Kidney glomerular epithelial cell (primary cell): ENCODE measurements around the gene TAC1.
"Not testable (repeated sequence)": the region's sequence is repeated elsewhere in the genome, so short reads cannot be mapped to it uniquely, and the experiment has no call there.

ENCODE experiments used
- DNase-seq: peaks from one replicate; lab custom pipeline; 2025; lab: John Stamatoyannopoulos, UW

Gene TAC1

DNA sequence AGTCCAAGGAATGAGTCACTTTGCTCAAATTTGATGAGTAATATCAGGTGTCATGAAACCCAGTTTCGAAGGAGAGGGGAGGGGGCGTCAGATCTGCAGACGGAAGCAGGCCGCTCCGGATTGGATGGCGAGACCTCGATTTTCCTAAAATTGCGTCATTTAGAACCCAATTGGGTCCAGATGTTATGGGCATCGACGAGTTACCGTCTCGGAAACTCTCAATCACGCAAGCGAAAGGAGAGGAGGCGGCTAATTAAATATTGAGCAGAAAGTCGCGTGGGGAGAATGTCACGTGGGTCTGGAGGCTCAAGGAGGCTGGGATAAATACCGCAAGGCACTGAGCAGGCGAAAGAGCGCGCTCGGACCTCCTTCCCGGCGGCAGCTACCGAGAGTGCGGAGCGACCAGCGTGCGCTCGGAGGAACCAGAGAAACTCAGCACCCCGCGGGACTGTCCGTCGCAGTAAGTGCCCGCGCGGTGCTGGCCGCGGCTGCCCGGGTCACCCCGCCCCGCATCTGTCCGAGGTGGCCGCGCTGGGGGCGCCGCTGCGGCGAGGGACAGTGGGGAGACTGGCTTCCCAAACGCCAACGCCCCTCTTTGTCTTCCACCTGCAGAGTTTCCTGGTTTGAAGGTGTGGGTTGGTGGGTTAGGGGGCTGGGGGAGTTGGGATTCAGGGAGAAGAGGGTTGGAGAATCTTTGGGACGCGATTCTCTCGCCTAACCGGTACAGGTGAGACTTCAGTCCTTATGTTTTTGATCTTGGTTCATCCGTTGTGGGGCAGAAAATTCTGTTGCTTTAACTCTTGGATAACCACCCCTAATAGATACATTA is at the start of gene TAC1:
TAC1 (plus strand) TSS at position 351 of the 829 bp plus-strand sequence. CDS start 527 bp downstream, outside the sequence.
- no peak for DNase-seq

- no peak for DNase-seq
Measured at GRCh38 chr7:97685952-97686351, 45.9 kb upstream of the TAC1 start.

DNA sequence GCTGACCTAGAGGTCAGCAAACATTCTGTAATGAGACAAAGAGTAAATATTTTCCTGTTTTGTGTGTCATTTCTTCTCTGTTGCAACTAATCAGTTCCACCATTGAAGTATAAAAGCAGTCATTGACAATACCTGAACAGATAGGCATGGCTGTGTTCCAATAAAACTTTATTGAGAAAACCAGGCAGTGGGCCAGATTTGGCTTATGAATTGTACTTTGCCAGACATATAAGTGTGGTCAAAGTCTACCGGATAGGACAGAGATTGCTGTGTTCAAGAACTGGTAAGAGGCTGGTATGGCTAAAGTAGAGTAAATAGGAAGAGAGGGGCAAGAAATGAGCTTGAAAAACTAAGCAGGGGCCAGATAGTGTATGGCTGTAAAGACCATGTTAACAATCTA is 38.3 kb upstream of the TAC1 start:
- DNase-seq, result no peak

DNA sequence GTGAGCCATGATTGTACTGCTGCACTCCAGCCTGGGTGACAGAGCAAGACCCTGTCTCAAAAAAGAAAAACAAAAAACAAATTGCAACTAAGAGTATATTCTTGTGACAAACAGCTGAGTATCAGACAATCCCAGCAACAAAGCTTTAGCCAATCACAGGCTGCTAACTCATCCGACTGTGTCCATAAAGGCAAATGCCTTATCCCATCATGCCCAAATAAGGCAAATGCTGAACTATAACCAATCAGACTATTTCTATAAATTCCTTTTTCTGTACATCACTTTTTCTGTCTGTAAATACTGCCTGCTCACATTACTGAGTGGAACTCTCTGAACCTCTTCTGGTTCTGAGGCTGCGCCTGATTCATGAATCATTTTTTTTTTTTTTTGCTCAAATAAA is 37.5 kb upstream of the TAC1 start:
- DNase-seq, result no peak

DNA sequence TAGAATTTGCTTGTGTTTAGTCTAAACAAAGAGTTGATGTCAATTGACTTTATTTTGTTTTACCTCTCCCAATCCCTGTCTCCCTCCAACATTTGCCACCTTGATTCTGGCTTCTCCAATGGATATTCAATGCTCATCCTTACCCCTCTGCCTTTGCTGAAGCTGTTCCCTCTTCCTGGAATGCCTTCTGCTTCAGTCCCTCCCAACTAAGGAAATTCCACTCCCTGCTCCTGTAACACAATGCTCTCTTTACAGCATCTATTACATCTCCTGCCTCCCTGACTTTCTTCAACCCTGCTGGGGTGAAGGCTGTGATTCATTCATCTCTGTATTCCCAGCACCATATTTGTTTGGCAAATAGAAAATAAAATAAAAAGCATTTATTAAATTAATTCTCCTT is 34.5 kb upstream of the TAC1 start:
- DNase-seq, result no peak

- no peak for DNase-seq
Measured at GRCh38 chr7:97722386-97722785, 9.5 kb upstream of the TAC1 start.

- DNase-seq, result no peak
Measured at GRCh38 chr7:97732565-97733275, 834 bp downstream of the TAC1 start.

GRCh38 chr7:97733276-97734161 is 1.6 kb downstream of the TAC1 start:
- DNase-seq, result no peak

DNA sequence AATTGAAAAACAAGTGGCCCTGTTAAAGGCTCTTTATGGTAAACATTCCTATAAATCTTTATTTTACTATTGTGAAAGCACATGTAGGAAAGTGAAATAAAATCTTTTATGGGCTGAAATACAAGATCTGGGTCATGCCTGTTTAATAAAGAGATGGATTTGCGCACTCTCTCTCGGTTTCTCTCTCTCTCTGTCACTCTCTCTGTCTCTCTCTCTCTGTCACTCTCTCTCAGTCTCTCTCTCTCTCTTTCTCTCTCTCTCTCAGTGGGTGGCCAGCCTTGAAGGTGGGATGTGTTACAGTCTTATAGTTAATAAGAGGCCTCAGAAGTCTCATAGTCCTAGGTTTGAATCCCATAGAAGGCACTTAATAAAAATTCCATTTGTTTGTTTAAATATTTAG is 2.4 kb downstream of the TAC1 start:
- no peak for DNase-seq

DNA sequence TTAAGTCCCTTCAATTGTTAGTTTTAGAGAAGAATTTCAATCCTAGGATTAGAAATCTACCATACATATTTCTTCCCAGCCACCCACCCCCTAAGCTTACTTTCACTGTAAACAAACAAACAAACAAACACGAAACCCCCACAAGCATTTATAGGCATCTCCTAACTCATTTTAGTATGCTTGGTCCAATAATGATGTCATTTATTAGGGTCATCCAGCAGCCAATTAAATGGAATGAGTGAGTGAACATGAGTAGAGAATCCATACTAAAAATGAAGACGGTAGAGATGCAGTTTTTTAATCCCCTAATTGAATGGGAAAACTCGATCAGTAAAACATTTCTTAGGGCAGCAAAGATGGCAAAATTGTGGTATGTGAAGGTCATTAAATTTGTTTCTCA is 3.2 kb downstream of the TAC1 start:
- no peak for DNase-seq

DNA sequence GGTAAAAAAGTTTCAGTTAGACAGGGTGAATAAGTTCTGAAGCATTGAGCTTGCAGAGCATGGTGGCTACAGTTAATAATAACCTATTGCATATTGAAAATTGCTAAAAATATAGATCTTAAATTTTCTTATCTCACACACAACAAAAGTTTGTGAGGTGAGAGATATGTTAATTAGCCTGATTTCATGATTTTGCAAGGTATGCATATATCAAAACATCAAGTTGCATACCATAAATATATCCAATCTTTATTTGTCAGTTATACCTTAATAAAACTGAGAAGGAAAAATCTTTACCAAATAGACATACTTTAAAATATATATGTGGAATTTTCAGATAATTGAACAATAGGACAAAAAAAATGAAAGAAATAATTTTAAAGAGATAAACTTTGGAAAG is 16.6 kb downstream of the TAC1 start:
- DNase-seq, result no peak

DNA sequence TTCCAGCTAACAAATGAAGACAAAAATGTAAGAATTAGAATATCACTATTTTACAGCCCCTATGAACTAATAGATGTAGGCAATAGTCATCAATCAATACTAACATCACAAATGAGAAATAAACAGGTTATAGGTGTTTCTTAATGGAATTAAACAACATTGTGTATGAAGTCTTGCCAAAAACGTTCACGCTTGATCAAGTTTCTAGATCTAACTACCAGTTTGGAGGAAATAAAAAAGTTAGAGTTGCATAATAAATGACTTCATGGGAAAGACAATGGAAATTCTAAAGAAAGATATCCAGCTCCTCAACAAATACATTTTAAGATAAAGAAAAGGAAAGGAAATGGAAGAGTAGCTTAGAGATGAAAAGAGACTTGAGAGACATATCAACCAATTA is 19.7 kb downstream of the TAC1 start:
- no peak for DNase-seq

DNA sequence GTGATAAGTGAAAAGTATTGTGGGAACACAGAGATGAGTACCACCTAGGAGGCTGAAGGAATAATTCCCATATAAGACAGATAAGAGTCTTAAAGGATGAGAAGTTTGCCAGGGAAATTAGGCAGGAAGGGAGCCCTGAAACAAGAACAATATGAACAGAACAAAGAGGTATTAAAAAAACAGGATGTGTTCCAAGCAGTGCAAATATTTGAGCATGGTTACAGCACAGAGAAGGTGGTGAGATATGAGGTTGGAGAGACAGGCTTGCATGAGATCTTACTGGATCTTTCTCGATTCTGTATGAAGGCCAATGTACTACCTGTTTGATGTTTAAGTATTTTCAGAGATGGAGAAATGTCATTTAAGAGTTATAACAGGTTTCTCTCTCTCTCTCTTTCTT is 20.3 kb downstream of the TAC1 start:
- DNase-seq, result no peak

- DNase-seq, result no peak
Measured at GRCh38 chr7:97757824-97758223, 25.9 kb downstream of the TAC1 start.

DNA sequence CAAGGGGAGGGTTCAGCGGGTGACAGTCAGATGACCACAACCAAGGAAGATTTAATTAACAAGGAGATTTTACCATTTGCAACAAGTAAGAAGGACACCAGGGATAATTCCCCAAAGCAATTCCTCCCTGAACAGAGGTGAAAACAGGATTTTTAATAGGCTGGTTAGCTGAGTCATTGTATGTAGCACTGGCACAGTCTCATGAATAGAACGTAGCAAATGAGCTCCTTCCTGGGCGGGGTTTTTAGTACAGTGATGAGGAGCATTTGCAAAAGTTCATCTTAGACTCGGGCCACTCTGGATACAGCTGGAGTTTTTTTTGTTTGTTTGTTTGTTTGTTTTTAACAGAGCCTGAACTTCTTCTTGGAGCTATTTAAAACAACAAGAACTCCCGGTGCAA is 39.0 kb downstream of the TAC1 start:
- no peak for DNase-seq

GRCh38 chr7:97771576-97771975 is 39.7 kb downstream of the TAC1 start:
- DNase-seq, result no peak

GRCh38 chr7:97772045-97772901 is 40.4 kb downstream of the TAC1 start:
- no peak for DNase-seq

DNA sequence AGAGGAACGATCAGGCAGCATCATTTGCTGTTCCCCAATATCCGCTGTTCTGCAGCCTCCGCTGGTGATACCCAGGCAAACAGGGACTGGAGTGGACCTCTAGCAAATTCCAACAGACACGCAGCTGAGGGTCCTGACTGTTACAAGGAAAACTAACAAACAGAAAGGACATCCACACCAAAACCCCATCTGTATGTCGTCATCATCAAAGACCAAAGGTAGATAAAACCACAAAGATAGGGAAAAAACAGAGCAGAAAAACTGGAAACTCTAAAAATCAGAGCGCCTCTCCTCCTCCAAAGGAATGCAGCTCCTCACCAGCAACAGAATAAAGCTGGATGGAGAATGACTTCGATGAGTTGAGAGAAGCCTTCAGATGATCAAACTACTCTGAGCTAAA is 54.5 kb downstream of the TAC1 start:
- DNase-seq, result not testable (repeated sequence)
